Keratinocyte (primary cell): Measurements from ENCODE around the gene GSTT4.
"Not testable (repeated sequence)": the region's sequence is repeated elsewhere in the genome, so short reads cannot be mapped to it uniquely, and the experiment has no call there.

Experiments used
- CTCF ChIP-seq, 3 experiments: IDR thresholded peaks in 1 of 3; conservative IDR thresholded peaks in 1 of 3; optimal IDR thresholded peaks in 1 of 3; 2 replicates in 2 of 3; 3 replicates in 1 of 3; pipeline versions ENCODE3 to v1.5.1; 2011; ENCODE audit warnings: low read length in 3 of 3, mild to moderate bottlenecking in 3 of 3, moderate library complexity in 2 of 3, control low read depth in 1 of 3, inconsistent platforms in 1 of 3; ENCODE audit not compliant: insufficient read depth in 2 of 3; ENCODE audit errors: extremely low read depth in 1 of 3
- EZH2 ChIP-seq: IDR thresholded peaks from one replicate; pipeline ENCODE4 v1.6.1; 2012; ENCODE audit warnings: inconsistent platforms, mild to moderate bottlenecking, low read length, moderate library complexity

GRCh38 chr22:23966568-23966967 lies 38.7 kb downstream of the GSTT4 start, which contains the start of gene DDTL:
- TF ChIP-seq CTCF (optimal IDR thresholded peaks at IDR 0.05 in 1 of 3, IDR thresholded peaks at IDR 0.05 in 1 of 3, conservative IDR thresholded peaks at IDR 0.05 in 1 of 3; ENCODE audit: extremely low read depth in 1 of 3, insufficient read depth in 2 of 3, low read length in 3 of 3); EZH2: not testable (repeated sequence)
